HuH-7 (cell line): Measurements from ENCODE around the gene FZD4.
"Not testable (repeated sequence)": the region's sequence is repeated elsewhere in the genome, so short reads cannot be mapped to it uniquely, and the experiment has no call there.

Experiments used
- DNase-seq: peaks from one replicate; pipeline ENCODE4 v3.0.0; 2011; ENCODE audit warnings: low spot score

The FZD4 gene

GRCh38 chr11:86955361-86956120 lies at the start of gene FZD4:
Gene FZD4, minus strand, starts transcription at chr11:86955395. Its CDS starts 310 bp downstream, at chr11:86955085.
- peak; percentile 73 for DNase-seq

DNA sequence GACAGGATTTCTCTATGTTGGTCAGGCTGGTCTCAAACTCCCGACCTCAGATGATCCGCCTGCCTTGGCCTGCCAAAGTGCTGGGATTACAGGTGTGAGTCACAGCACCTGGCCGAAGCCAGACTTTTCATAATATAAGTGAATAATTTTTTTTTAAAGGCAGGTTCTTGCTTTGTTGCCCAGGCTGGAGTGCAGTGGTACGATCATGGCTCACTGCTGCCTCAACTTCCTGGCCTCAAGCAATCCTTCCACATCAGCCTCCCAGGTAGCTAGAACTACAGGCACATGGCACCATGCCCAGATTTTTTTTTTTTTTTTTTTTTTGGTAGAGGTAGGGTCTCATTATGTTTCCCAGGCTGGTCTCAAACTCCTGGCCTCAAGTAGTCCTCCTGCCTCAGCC lies 49.1 kb upstream of the FZD4 start:
- not testable (repeated sequence) for DNase-seq

- DNase-seq = no peak
Observed at GRCh38 chr11:87002918-87003317, 47.7 kb upstream of the FZD4 start.

DNA sequence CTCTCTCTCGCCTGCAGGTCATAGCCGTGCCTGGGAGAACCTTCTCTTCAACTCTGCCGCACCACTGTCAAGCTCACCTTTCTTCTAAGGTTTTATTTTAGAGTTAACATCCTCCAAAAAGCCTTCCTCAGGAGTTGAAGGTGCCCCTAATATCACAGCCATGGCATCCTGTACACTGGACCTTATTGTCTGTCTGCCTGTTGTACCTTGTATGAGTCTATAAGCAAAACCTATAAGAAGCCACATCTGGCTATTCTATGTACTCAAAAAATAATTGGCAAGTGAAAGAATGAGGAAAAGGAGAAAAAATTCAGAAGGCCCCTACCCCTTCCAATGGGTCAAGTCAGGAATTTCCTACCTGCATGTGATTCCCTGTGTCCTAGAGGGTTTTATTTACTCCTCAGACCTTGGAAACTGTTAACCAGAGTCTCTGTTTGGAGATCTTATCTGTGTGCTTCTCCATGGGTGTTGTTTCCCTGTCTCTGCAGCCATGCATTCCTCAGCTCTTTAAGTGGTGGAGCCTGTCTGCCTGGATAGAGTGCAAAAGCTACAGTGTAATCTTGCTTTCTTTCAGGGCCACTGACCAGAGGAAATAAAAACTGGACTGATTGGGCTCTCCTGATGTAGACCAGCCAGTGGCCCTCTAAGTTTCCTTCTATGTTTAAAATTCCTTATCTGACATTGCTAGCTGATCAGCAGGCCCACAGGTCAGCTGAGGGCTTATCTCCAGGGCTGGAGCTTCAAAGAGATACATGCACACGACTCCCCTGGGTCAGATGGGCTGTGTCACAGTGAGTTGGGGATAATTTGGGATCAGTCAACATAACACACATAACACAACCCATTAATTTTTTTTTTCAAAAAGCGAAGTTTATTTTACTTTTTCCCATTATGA lies 44.9 kb upstream of the FZD4 start:
- DNase-seq = peak; percentile 52

GRCh38 chr11:86999388-86999787 lies 44.2 kb upstream of the FZD4 start:
- DNase-seq = no peak

DNA sequence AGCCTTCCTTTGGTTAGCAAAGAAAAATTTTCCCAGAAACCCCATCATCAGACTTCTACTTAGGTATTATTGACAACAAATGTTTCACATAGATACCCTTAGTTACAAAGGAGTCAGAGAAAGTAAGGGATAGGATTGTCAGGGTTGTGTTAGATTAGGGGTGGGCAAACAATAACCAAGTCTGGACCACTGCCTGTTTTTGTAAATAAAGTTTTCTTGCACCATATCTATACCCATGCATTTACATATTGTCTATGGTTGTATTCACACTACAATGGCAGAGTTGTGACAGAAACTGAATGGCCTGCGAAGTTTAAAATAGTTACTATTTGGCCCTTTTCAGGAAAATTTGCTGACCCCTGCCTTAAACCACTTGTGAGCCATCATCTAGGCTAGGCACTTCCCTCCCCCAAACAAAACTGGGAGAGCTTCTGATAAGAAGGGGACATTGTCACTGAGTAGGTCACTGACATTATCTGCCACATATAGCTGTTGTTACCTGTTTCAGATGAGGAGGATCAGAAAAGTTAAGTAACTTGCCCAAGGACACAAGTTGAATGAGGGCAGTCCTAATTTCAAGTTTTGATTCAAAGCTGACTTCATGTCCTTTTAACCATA lies 41.9 kb upstream of the FZD4 start:
- no peak for DNase-seq

- no peak for DNase-seq
Observed at GRCh38 chr11:86993031-86993430, 37.8 kb upstream of the FZD4 start.

DNA sequence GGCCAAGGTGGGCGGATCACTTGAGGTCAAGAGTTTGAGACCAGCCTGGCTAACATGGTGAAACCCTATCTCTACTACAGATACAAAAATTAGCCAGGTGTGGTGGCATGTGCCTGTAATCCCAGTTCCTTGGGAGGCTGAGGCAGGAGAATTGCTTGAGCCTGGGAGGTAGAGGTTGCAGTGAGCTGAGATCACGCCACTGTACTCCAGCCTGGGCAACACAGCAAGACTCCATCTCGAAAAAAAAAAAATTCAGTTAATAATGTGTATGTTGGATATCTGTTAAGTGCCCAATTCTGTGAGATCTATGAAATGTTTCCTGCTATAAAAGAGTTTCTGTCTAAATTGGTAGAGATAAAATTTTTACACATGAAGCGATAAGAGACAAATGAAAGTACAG lies 37.1 kb upstream of the FZD4 start:
- not testable (repeated sequence) for DNase-seq

GRCh38 chr11:86991341-86991740 lies 36.1 kb upstream of the FZD4 start:
- DNase-seq = no peak

DNA sequence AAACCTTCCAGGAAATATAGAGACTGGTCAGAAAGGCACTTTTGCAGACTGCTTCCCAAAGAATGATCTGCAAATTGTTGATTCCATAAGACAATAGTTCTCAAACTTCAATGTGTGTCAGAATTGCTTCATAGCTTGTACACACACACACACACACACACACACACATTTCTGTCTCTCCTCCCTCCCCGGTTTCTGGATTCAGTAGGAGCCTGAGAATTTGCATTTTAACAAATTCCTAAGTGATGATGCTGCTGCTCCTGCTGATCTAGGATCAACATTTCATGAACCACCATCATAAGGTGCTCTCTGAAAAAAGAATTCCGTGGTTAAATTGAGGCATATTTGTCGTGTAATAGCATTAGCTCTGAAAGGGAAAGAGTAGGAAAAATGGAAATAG lies 35.3 kb upstream of the FZD4 start:
- DNase-seq = no peak

DNA sequence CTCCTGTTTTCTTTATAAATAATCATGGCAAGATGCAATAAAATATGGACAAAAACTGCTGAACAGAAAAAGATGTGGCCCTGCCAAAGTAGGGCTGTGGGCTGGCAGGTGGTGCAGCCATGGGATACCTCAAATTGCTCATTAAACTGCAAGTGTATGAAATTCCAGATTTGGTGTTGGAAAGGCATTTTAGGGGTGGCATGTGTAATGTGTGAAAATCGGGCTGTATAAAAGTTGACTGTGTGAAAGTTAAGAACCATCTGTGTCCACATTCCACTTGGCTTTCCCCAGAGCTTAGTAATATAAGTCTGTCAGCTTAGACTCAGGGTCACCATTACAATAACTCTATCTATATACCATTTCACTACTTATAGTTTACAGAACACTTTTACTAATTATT lies 34.8 kb upstream of the FZD4 start:
- no peak for DNase-seq

DNA sequence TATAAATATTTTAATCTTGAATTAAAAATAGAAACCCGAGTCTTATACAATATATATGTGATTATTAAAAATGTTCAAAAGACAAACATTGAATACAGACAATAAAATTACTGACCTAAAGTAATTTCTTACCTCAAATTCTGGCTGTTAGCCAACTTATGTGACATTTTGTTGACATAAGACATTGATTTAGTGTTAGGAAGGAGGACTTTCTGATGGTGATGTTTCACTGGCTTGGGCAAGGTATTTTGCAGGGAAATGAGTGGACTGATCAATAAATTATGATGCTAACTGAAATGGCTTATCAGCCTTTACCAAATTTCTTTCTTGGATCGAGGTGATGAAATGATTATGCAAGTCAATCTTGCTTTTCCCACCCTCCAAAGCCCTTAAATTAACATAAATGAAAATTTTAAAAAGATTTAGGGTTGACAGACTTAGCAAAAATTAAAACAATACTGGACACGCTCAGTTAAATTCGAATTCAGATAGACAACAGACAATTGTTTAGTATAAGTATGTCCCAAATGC lies 33.2 kb upstream of the FZD4 start:
- no peak for DNase-seq

DNA sequence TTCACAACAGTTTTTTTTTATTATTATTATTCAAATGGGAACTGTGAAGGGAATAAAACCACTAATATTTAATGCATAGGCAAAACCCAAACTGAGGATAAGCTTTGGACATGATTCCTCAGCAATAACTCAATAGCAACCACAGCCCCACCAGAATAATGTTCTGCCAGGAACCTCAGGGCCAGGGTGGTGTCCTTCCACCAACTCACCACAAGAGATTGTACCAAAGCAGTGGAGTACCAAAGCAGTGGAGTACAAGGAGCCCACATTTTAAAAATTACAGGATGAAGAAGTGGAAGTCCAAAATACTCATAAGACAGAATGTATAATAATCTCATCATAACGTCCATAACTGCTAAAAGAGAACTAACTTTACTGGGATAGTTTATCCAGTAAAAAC lies 32.5 kb upstream of the FZD4 start:
- no peak for DNase-seq

DNA sequence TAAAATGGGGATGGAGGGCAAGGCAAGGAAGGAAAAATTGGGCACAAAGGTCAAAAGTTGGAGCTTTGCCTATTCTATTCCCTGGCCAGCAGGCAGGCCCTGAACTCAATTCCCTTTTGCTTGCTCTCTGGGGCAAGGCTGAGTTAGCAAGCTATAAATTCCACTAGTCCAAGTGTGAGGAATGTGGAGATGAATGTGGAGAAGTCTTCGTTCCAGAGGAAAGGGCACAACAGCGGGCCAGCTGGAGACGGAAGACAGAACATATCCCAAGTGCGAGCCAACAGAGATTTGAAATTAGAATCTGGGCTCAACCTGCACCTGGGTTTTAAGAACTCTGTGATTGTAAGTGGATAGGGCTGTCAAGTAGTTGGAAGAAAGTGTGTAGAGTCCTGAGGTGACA lies 29.5 kb upstream of the FZD4 start:
- DNase-seq = no peak

DNA sequence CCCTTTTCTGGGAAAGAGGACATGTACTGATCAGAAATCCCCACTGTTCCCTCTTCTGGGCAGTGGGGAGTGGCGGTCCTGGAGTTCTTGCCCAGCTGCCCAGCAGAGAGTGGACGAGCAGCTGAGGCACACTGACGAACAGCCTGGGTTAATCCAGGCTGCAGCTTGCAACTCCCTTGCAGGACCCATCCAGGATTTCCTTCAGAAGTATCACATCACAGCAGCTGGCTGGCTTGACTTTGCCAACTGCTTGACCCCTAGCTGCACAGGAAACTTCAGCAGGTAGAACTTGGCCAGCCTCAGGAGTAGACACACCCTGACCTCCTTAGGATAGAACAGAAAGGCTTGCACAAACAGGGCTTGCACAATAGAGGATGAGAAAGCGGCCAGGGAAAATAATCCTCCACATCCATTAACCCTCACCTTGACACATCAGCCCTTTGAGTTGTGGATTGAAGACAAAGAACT lies 27.9 kb upstream of the FZD4 start:
- peak; percentile 32 for DNase-seq

GRCh38 chr11:86981777-86982540 lies 26.8 kb upstream of the FZD4 start:
- no peak for DNase-seq

DNA sequence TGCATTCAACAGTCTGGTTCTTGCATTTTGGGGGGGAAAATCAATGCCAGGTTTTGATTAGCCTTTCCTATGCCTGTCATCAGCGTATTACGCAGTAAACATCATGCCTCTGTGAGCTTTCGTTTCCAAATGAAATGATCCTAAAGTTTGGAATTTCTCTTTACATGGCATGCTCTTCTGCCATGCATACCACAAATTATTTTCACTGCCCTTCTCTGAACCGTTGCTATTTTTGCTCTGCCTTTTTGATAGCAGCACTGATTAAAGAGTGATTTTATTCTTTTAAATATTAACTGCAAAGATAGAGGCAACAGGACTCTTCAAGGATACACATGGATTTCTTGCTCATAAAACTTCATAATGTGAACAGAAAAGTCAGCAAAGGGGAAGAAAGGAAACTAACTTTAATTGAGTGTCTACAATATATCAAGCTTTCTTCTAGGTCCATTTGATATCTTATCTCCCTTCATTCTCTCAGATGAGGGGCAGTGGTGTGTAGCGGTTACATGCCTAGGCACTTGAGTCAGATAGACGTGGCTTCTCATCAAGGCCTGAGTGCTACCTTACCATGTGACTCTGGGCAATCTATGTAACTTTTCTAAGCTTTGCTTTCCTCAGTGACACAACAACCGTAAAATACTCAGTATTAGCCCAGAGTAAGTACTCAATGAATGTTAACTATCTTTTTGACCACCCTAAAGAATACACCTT lies 25.0 kb upstream of the FZD4 start:
- DNase-seq = no peak

- DNase-seq = no peak
Observed at GRCh38 chr11:86978756-86979608, 23.8 kb upstream of the FZD4 start.

DNA sequence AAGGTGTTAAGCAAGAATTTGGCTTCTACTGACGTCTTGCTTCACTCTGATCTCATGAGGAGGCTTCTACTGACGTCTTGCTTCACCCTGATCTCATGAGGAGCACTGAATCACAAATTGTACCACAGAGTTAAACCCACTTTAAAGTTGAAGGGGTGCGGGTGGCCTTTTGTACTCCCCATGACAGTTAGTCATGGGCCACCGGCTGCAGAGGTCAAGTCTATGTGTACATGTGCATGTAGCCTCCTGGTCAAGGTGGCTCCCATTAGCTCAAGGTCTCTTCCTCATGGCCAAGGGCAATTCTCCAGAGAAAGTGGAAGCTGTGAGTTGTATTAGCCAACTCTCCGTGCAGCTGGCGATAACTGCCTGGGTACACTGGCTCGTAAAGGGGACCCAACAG lies 23.1 kb upstream of the FZD4 start:
- no peak for DNase-seq

GRCh38 chr11:86977441-86978050 lies 22.4 kb upstream of the FZD4 start:
- no peak for DNase-seq
